Right atrium auricular region (tissue), 2 donors: ENCODE measurements around the gene ODR4. TPM values are rescaled to one million over a fixed set of nuclear protein-coding genes. Genes with fewer than 3 reads are reported as not detected.
"Not testable (repeated sequence)": the region's sequence is repeated elsewhere in the genome, so short reads cannot be mapped to it uniquely, and the experiment has no call there.

Experiments
- DNase-seq: peaks from one replicate; pipeline ENCODE4 v3.0.0-alpha.2; 2019; ENCODE audit warnings: low spot score
- H3K27ac ChIP-seq, 2 donors: fragments of 200-600 bp; sonication (generic); 1 replicate in 1 of 2; 2 replicates in 1 of 2; pipeline ENCODE4 v1.5.1; 2016 to 2019
- H3K27me3 ChIP-seq, 2 donors: fragments of 200-600 bp; sonication (generic); one replicate each; pipeline versions ENCODE4 v1.5.1 to v1.6.0; 2017 to 2019
- H3K36me3 ChIP-seq: fragments of 200-600 bp; sonication (generic); one replicate; pipeline ENCODE4 v1.5.1; 2016
- H3K4me1 ChIP-seq, 2 donors: fragments of 200-600 bp; sonication (generic); one replicate each; pipeline versions ENCODE4 v1.5.1 to v1.6.0; 2017 to 2019
- H3K4me3 ChIP-seq, 2 donors: fragments of 200-600 bp; sonication (generic); 1 replicate in 1 of 2; 2 replicates in 1 of 2; pipeline ENCODE4 v1.5.1; 2017 to 2019; ENCODE audit warnings: mild to moderate bottlenecking in 1 of 2, moderate library complexity in 1 of 2
- H3K9me3 ChIP-seq, 2 donors: fragments of 200-600 bp; sonication (generic); one replicate each; pipeline ENCODE4 v1.5.1; 2019
- total RNA-seq, 2 donors: library from RNA; depleted of rRNA; stranded (reverse); fragments of >200 nt; gene quantifications; one replicate each; pipeline ENCODE4 v1.1.0, GENCODE V29; 2016
- TF ChIP-seq, protein P1 (sequence below), 2 donors: fragments of 200-600 bp; sonication (generic); IDR thresholded peaks; one replicate each; pipeline ENCODE4 v1.5.1; 2019; ENCODE audit warnings: antibody characterized with exemption in 2 of 2

Gene ODR4
- total RNA-seq, 2 donors from 2014 or later, result 10.2 to 12.1 TPM

DNA sequence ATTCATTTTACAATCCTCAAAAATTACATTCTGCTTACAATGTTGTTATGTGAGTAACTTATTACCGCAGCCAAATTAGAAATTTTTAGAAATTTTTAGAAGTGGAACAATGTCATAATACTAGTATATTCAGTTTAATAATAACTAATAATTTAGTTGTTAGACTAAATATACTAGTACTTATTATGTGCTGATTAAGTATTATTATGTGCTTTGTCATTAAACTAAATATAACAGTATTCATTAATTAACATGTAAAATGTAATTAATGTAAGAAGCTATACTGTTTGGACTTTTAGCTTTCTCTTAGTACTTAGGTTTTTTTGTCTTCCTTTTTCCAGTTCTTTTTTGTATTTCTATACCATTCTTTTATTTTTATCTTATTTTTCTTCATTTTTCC lies 15.3 kb downstream of the ODR4 start:
- TF ChIP-seq, protein P1, sequence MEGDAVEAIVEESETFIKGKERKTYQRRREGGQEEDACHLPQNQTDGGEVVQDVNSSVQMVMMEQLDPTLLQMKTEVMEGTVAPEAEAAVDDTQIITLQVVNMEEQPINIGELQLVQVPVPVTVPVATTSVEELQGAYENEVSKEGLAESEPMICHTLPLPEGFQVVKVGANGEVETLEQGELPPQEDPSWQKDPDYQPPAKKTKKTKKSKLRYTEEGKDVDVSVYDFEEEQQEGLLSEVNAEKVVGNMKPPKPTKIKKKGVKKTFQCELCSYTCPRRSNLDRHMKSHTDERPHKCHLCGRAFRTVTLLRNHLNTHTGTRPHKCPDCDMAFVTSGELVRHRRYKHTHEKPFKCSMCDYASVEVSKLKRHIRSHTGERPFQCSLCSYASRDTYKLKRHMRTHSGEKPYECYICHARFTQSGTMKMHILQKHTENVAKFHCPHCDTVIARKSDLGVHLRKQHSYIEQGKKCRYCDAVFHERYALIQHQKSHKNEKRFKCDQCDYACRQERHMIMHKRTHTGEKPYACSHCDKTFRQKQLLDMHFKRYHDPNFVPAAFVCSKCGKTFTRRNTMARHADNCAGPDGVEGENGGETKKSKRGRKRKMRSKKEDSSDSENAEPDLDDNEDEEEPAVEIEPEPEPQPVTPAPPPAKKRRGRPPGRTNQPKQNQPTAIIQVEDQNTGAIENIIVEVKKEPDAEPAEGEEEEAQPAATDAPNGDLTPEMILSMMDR (IDR thresholded peaks at IDR 0.05), result no peak
- H3K4me3 ChIP-seq, result no peak overlapping the region
- no peak overlapping the region for H3K27ac ChIP-seq
- H3K27me3 ChIP-seq, result no peaks in the 10 kb centered on the region
- DNase-seq, result no peak
- H3K36me3 ChIP-seq, result peaks cover 38% of the 10 kb centered on the region
- no peaks in the 10 kb centered on the region for H3K9me3 ChIP-seq
- H3K4me1 ChIP-seq, result no peaks in the 10 kb centered on the region

DNA sequence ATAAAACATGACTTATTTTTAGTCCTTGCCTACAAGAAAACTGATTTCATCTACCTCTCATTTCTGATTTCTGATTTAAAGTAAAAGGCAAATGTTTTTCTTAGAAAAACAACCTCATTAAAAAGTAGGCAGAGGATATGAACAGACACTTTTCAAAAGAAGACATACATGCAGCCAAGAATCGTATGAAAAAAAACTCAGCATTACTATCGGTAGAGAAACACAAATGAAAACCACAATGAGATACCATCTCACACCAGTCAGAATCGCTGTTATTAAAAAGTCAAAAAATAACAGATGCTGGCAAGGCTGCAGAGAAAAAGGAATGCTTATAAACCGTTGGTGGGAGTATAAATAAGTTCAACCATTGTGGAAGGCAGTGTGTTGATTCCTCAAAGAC lies 16.2 kb downstream of the ODR4 start:
- no peaks in the 10 kb centered on the region for H3K4me1 ChIP-seq
- no peak for DNase-seq
- TF ChIP-seq, protein P1 (IDR thresholded peaks at IDR 0.05), result no peak
- H3K9me3 ChIP-seq, result no peaks in the 10 kb centered on the region
- H3K36me3 ChIP-seq, result peaks cover 43% of the 10 kb centered on the region
- no peak overlapping the region for H3K4me3 ChIP-seq
- no peak overlapping the region for H3K27ac ChIP-seq
- no peaks in the 10 kb centered on the region for H3K27me3 ChIP-seq

DNA sequence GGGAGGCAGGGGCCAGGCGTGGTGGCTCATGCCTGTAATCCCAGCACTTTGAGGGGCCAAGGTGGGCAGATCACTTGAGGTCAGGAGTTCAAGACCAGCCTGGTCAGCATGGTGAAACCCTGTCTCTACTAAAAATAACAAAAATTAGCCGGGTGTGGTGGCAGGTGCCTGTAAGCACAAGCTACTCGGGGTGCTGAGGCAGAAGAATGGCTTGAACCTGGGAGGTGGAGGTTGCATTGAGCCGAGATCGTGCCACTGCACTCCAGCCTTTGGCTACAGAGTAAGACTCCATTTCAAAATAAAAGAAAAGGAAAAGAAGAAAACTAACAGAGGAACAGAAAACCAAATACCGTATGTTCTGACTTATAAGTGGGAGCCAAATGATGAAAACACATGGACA lies 17.1 kb downstream of the ODR4 start:
- peaks cover 49% of the 10 kb centered on the region for H3K36me3 ChIP-seq
- DNase-seq, result not testable (repeated sequence)

DNA sequence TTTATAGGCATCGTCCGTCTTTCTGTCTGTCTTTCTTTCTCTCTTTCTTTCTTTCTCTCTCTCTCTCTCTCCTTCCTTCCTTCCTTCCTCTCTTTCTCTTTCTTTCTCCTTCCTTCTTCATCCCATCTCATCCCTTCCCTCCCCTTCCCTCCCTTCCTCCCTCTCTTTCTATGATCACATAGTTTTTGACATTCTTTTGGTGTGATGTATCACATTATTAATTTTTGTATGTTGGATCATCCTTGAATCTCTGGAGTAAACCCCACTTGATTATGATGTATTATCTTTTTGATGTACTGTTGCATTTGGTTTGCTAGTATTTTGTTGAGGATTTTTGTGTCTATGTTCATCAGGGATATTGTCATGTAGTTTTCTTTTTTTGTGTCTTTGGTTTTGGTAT lies 25.8 kb downstream of the ODR4 start:
- peaks cover 31% of the 10 kb centered on the region for H3K36me3 ChIP-seq

More for the DNA sequence above, 17.1 kb downstream of the ODR4 start:
- H3K4me3 ChIP-seq, H3K4me1 ChIP-seq, H3K27me3 ChIP-seq, H3K9me3 ChIP-seq, H3K27ac ChIP-seq: not testable (repeated sequence)

DNA sequence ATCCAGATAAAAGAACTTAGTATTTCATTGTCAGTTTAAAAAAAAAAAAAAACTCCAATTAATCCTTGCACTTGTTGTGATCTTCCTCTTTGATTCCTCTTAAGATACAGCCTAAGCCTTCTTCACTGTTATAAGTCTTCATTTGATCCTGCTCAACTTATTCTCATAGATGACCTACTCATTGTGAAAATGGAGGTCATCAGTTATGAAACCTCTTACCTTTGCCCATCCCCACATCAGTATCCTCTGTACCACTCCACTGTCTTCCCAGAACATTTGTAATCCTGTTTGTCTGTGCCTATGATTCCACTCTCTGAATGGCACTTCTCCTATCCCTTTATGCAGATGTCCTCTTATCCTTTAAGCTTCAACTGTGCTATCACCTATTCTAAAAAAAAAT lies 28.0 kb downstream of the ODR4 start:
- Histone ChIP-seq H3K9me3 (no peaks in the 10 kb centered on the region), H3K27me3 (no peaks in the 10 kb centered on the region), H3K4me3 (no peak overlapping the region), H3K4me1 (no peaks in the 10 kb centered on the region), H3K27ac (no peak overlapping the region), H3K36me3 (peaks cover 35% of the 10 kb centered on the region)
- DNase-seq, result no peak
- TF ChIP-seq, protein P1 (IDR thresholded peaks at IDR 0.05), result no peak

More for the DNA sequence above, 25.8 kb downstream of the ODR4 start:
- not testable (repeated sequence) for H3K4me3 ChIP-seq, H3K27ac ChIP-seq, H3K4me1 ChIP-seq, H3K9me3 ChIP-seq, H3K27me3 ChIP-seq, DNase-seq

DNA sequence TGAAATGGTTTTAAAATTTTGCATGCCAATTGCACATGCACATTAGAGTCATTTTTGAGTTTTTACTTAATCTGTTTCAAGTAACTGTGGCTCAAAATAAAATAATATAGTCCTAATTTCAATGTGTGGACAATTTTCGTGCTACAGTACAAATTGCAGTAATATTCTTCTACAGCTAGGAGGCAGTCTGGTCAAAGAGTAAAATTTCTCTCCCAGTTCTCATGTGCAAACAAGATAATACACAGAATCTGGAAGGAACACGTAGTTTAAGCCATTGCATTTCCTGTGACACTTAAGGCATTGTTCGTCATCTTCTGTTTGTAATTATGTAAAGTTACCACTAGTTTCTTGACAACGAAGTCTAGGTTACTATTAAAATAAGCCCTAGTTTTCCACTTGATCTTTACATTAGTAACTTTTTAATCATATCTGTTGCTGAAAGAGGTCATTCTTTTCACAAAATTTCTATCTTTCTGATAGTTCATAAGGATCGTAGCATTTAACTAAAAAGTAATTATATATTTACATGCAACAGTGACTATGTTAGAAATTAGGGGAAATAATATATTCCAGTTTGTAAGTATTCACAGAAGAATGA lies 28.9 kb downstream of the ODR4 start:
- Histone ChIP-seq H3K36me3 (peaks cover 33% of the 10 kb centered on the region), H3K4me3 (no peak overlapping the region)
- TF ChIP-seq, protein P1 (IDR thresholded peaks at IDR 0.05), result peak; percentile 67 to 76

DNA sequence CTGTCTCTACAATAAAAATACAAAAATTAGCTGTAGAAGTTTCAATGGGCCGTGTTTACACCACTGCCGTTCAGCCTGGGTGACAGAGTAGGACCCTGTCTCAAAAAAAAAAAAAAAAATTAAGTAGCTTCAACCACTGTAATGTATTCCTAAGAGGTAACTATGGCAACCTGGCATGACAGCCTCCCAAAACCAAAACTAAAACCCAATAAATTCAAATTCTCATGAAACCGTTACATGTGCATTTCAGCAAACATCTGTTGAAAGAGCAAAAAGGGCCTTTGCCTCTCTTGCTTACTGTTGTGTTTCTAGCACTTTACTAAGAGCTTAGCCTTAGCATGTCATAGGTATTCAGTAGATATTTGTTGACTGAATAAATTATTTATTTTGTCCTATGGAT lies 33.5 kb downstream of the ODR4 start:
- Histone ChIP-seq H3K27ac (no peak overlapping the region), H3K4me1 (no peaks in the 10 kb centered on the region), H3K27me3 (no peaks in the 10 kb centered on the region), H3K4me3 (no peak overlapping the region), H3K36me3 (peaks cover 41% of the 10 kb centered on the region), H3K9me3 (no peaks in the 10 kb centered on the region)
- no peak for DNase-seq
- TF ChIP-seq, protein P1 (IDR thresholded peaks at IDR 0.05), result no peak

More for the DNA sequence above, 28.9 kb downstream of the ODR4 start:
- Histone ChIP-seq H3K4me1 (no peaks in the 10 kb centered on the region), H3K27ac (no peak overlapping the region), H3K27me3 (no peaks in the 10 kb centered on the region), H3K9me3 (no peaks in the 10 kb centered on the region)
- no peak for DNase-seq
